Mesothelial cell of epicardium (in vitro differentiated cells): Measurements from ENCODE around the gene TMEM41B. TPM values are rescaled to one million over a fixed set of nuclear protein-coding genes. Genes with fewer than 3 reads are reported as not detected.

ENCODE experiments used
- DNase-seq, 2 experiments: peaks; one replicate each; pipeline ENCODE4 v3.0.0; 2021; ENCODE audit warnings: low spot score in 2 of 2; ENCODE audit not compliant: unreplicated experiment in 2 of 2
- H3K27ac Mint-ChIP-seq: 2 replicates; pipeline ENCODE4 v1.8.0; 2021; ENCODE audit warnings: mixed read lengths
- H3K27me3 Mint-ChIP-seq: 2 replicates; pipeline ENCODE4 v1.8.0; 2021; ENCODE audit warnings: low read depth, mixed read lengths
- H3K36me3 Mint-ChIP-seq: 2 replicates; pipeline ENCODE4 v1.8.0; 2021; ENCODE audit warnings: mixed read lengths
- H3K4me1 Mint-ChIP-seq: 2 replicates; pipeline ENCODE4 v1.8.0; 2021; ENCODE audit warnings: mixed read lengths
- H3K4me3 Mint-ChIP-seq: 2 replicates; pipeline ENCODE4 v1.8.0; 2021; ENCODE audit warnings: mild to moderate bottlenecking, moderate library complexity, mixed read lengths
- H3K9me3 Mint-ChIP-seq: 2 replicates; pipeline ENCODE4 v1.8.0; 2021; ENCODE audit warnings: mixed read lengths
- CTCF ChIP-seq: fragments of 200-600 bp; sonication (generic); IDR thresholded peaks from one replicate; pipeline ENCODE4 v1.5.0; 2021; ENCODE audit warnings: antibody characterized with exemption; ENCODE audit not compliant: unreplicated experiment
- total RNA-seq: library from RNA; stranded (reverse); gene quantifications from 3 replicates; pipeline ENCODE4 v1.2.1, GENCODE V29; 2021

Gene TMEM41B
- total RNA-seq, 1 donor from 2014 or later, result 64.5 TPM

- H3K27me3 Mint-ChIP-seq, result no peaks in the 10 kb centered on the region
- peaks cover 7% of the 10 kb centered on the region for H3K4me1 Mint-ChIP-seq
- no peak overlapping the region for H3K4me3 Mint-ChIP-seq
- TF ChIP-seq CTCF, result no peak
- peak overlapping the region; percentile 59 for H3K27ac Mint-ChIP-seq
- DNase-seq, result no peak
- no peaks in the 10 kb centered on the region for H3K9me3 Mint-ChIP-seq
- peaks cover 7% of the 10 kb centered on the region for H3K36me3 Mint-ChIP-seq
Observed at GRCh38 chr11:9274499-9275258, 39.7 kb downstream of the TMEM41B start.

GRCh38 chr11:9273376-9274336 lies 40.7 kb downstream of the TMEM41B start:
- Mint-ChIP-seq H3K27ac (no peak overlapping the region), H3K4me3 (no peak overlapping the region), H3K9me3 (no peaks in the 10 kb centered on the region), H3K4me1 (peaks cover 11% of the 10 kb centered on the region), H3K27me3 (no peaks in the 10 kb centered on the region), H3K36me3 (peaks cover 7% of the 10 kb centered on the region)
- no peak for TF ChIP-seq CTCF
- no peak for DNase-seq

GRCh38 chr11:9269492-9270013 lies 44.8 kb downstream of the TMEM41B start:
- H3K4me3 Mint-ChIP-seq, result no peak overlapping the region

GRCh38 chr11:9267680-9268079 lies 46.7 kb downstream of the TMEM41B start:
- Mint-ChIP-seq H3K36me3 (no peaks in the 10 kb centered on the region), H3K4me1 (peaks cover 23% of the 10 kb centered on the region), H3K9me3 (no peaks in the 10 kb centered on the region), H3K27me3 (no peaks in the 10 kb centered on the region), H3K27ac (no peak overlapping the region), H3K4me3 (no peak overlapping the region)
- TF ChIP-seq CTCF, result no peak
- DNase-seq, result no peak

More at GRCh38 chr11:9269492-9270013, 44.8 kb downstream of the TMEM41B start:
- TF ChIP-seq CTCF, result no peak
- no peaks in the 10 kb centered on the region for H3K27me3 Mint-ChIP-seq
- H3K9me3 Mint-ChIP-seq, result no peaks in the 10 kb centered on the region
- DNase-seq, result no peak
- H3K4me1 Mint-ChIP-seq, result peaks cover 12% of the 10 kb centered on the region
- no peaks in the 10 kb centered on the region for H3K36me3 Mint-ChIP-seq
- peak overlapping the region; percentile 49 for H3K27ac Mint-ChIP-seq

GRCh38 chr11:9266926-9267325 lies 47.5 kb downstream of the TMEM41B start:
- Mint-ChIP-seq H3K36me3 (no peaks in the 10 kb centered on the region), H3K27me3 (no peaks in the 10 kb centered on the region), H3K4me1 (peaks cover 29% of the 10 kb centered on the region), H3K9me3 (no peaks in the 10 kb centered on the region), H3K4me3 (peak overlapping the region; percentile 10), H3K27ac (no peak overlapping the region)
- TF ChIP-seq CTCF, result no peak
- no peak for DNase-seq
